SKM-1 treated with dmso at 0.1 percent for 144 hours (cell line): ENCODE measurements around the gene SIRPA.

Experiments used
- DNase-seq: peaks from one replicate; lab custom pipeline; 2025; ENCODE audit not compliant: unreplicated experiment; lab: John Stamatoyannopoulos, UW

SIRPA gene

GRCh38 chr20:1887321-1887720 is 7.9 kb upstream of the SIRPA start:
- no peak for DNase-seq

DNA sequence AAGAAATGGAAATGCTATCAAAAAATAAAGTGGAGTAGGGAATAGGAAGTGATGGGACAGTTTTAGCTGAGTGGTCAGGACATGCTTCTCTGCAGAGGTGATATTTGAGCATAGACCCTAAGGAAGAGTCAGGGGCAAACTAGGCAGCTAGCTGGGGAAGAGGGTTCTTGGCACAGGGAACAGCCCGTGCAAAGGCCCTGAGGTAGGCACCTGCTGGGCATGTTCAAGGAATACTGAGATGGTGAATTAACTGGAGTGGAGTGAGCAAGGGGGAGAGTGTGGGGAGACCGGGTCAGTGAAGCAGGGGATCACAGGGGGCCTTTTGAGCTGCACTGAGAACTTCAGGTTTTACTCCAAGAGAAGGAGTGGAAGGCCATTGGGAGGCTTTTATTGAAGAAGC is 7.5 kb upstream of the SIRPA start:
- DNase-seq: no peak

DNA sequence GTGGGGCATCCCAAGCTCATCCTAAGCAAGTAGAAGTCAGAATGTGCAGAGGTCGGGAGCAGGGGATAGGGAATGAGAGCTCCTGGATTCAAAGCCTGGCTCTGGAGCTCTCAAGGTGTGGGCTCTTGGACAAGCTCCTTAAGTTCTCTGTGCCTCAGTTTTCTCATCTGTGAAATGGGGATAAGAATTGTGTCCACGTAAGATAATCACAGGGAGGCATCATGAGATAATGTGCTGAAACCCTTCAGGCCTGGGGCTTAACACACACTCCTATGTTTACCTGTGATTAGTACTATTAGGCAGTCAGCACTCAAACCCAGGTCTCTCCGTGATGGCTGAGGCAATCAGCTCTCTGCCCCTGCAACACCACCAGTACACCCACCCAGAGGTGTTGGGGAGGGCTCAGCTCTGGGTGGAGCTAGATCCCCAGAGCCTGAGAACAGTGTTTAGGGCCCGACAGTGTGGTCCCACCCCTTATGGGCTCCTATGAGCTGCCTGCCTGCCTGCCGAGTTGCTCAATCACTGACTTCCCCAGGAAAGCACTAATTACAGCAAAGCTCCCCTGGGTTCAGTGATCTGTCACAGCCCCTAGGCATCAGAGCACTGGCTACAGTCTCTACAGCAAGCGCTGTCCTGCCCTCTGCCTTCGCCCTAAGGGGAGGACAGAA is 6.3 kb upstream of the SIRPA start:
- peak; percentile 83 for DNase-seq

GRCh38 chr20:1890469-1891262 is 4.5 kb upstream of the SIRPA start:
- DNase-seq: no peak

GRCh38 chr20:1891263-1892118 is 3.7 kb upstream of the SIRPA start:
- no peak for DNase-seq

DNA sequence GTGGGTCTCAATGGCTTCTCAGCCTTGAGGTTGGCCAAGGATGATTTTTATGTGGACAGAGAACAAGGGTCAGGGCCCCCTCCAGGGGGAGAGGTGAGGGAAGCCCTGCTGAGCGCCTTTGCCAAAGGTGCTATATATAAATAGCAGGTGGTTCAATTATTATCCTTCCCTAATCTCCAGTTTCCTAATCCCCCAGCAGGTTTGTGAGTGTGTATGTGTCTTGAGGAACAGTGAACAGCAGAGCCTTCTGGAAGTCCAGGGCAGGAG is 3.2 kb upstream of the SIRPA start:
- no peak for DNase-seq

DNA sequence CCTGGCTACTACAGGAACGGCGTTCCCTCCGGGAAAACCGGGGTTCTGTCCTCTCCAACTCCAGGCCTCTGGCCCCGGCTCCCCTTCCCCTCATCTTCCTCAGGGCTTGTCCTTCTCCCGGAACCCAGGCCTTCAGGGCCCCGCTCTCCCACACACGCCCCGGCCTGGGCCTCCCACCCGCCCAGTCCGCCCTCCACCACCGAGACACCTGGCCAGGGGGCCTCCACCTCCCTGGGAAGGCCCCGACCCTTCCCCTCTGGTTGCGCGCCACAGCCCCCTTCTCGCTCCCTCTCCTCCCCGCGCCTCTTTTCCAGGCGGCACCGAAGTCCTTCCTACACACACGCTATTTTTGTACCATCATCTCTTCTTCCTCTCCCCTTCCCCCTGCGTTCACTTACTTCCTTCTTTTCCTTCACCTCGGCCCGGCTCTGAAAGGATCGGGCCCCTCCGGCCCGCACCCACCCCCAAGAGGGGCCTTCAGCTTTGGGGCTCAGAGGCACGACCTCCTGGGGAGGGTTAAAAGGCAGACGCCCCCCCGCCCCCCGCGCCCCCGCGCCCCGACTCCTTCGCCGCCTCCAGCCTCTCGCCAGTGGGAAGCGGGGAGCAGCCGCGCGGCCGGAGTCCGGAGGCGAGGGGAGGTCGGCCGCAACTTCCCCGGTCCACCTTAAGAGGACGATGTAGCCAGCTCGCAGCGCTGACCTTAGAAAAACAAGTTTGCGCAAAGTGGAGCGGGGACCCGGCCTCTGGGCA is 1.3 kb upstream of the SIRPA start:
- peak; percentile 62 for DNase-seq

DNA sequence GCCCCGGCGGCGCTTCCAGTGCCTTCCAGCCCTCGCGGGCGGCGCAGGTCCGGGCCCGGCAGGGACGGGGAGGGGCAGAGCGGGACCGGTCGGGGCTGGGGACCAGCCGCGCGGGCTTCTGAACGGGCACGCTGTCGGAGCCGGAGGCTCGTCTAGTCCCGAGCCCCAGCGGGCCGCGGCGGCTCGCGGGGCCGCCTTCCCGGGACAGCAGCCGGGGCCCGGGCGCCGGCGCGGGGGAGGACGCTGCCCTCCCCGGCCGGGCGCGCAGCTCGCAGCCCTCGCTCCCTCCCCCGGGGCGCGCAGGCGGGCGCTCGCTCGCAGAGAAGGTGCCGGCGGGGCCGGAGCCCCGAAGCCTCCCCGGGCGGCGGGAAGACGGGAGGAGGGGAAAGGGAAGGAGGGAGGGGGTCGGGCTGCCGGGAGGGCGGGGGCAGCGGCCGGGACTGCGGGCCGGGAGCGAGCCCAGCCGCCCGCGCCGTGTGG is 696 bp upstream of the SIRPA start:
- DNase-seq: no peak

DNA sequence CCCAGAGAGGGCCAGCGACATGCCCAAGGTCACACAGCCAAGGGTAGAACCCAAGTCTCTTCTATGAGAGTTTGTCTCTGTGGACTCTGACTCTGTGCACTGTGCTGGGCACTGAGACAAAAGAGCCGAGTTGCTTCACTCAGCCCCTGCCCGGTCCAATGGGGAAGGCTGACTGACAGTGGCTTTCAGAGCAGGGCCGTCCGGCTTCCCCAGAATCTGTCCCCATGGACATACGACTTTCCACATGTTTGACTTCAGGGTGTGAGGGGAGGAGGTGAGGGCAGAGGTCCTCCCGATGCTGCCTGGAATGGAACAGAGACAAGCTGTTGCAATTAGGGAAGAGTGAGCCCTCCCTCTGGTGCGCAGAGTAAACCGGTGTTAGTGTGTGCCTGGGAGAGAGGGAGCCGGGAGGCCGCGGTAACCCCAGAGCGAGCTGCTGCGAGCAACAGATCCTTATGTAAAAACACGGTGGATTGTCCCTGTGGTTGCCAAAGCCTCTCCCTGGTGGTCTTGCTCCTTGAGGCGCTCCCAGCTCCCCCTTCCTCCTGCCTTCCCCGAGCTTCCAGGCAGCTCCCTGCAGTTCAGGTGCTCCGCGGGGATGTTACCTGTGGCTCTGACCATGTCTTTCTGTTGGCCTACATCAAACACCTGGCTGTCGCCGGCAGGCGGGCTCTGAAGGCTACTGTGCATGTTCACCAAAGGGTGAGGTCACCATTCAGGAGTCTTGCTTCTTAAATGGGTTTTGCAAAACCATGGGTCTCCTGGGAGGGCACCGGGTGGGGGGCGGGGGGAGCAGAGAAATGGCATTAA is 672 bp downstream of the SIRPA start:
- no peak for DNase-seq

DNA sequence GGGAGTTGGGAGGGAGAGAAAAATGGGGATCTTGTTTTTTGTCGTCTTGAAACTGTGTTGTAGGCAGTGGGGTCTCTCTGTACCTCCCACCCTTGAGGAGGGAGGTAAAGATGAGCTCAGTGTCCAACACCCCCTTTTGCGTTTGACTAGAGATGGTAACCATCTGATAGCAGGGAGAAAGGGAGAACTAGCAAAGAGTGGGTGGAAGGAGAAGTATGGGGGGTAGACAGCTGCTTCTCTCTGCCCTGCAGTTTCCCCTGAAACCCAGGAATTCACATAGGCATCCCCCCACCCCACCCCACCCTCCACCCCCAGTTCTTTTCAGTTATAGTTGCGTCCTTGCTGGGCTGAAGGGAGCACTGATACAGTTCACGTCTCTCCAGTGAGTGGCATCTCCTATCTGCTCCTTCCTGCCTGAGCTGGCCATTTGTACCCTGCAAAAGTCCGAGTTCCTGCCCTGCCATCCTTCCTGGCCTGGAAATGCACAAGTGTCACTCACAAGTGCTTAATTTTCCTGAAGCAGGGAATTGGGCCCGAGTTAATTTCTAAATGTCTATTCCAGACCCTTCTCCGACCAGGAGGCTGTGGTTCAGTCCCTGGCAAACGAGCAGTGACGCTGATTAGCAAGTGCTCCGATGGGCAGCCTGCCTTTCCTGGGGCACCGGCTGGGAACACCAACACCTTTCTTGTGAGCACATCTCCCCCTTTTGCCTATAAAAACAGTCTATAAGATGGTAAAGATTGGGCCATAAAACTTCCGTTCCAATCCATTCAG is 1.5 kb downstream of the SIRPA start:
- no peak for DNase-seq

DNA sequence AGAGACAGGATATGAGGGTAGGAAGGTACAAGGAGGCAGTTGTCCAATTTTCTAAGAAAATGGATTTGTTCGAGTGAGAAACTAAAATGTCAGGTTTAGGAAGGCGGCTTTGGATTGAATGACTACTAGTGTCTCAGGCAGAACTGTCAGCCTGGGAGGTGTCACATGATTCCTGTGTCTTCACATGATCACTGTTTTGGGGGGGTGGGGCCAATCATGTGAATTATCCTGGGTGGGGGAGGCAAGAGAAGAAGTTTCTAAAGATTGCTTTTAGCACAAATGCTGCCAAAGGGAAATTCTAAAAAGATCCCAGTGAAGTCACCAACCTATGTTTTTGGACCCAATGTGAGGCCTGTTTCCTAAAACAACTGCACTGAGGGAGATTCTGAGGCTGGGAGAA is 2.3 kb downstream of the SIRPA start:
- DNase-seq: no peak

DNA sequence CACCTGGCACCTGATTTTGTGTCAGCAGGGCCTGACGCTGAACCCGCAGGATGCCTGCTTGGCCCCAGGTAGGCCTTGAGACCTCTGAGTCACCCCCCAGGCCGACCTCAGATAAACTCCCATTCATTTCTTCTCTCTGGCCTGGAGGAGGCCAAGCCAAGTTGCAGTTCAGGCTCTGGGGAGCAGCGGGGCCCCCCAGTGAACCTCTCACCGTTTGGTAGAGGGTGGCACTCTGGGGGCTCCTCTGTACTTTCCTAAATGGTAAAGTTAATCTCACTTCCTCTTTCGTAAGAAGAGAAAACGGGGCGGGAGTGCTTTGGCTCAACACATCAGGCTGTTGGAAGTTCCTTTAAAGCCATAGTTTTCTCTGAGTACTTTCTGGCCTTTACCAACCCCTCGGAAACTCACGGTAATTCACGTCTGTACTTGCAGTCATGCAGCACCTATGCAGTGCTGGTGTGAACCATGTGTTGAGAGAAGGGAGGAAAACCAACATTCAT is 2.8 kb downstream of the SIRPA start:
- DNase-seq: peak; percentile 44

GRCh38 chr20:1898482-1899240 is 3.5 kb downstream of the SIRPA start:
- DNase-seq: no peak

DNA sequence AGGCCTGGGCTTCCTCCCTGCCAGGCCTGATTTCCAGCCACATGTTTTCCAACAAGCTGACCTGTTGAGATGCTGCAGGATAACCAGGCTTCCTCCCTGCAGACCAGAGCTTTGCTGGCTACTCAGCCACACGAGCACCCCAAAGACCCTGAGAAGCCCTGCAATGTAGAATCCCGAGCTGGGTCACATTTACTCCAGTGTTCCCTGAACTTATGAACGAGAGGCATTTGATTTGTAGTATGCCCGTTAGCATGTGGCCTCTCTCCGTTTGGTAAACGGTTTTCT is 4.0 kb downstream of the SIRPA start:
- DNase-seq: no peak

DNA sequence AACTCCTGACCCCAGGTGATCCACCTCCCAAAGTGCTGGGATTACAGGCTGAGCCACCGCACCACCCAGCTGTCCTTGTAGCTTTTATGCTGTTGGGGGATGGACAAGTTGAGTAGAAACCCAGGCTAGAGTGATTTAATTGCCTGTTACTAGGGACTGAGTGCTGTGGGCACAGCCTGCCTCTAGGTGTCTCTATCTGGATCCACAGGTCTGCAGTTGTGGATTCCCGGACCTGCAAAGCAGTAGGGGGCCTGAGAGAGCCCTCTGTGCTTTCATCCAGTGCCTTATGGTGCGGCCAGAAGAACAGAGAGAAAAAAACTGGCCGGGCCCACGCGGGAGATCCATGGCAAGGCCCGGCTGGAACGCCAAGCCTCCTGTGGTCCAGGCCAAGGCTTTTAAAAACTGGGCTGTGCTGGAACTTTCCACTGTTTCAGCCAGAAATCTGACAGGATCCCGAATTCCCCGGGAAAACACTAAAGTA is 5.2 kb downstream of the SIRPA start:
- DNase-seq: no peak

DNA sequence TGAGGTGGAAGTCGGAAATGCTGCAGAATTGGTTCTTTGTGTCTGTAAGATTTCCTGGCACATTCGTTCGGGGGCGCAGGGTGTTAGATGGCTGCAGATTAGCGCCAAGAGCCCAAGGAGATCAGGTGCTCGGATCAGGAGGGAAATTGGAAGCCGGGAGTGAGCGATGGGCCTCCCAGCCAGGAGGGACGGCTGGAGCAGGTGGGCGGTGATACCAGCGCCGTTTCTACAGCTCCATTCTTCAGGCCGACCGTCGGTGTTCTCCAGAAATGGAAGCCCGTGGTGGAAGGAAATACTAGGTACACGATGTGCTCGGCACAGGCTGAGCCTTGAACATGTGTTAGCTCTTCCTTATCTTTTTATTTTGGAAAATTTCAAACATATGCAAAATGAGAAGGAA is 6.5 kb downstream of the SIRPA start:
- DNase-seq: no peak

GRCh38 chr20:1902188-1902587 is 7.0 kb downstream of the SIRPA start:
- no peak for DNase-seq

GRCh38 chr20:1904135-1904534 is 8.9 kb downstream of the SIRPA start:
- DNase-seq: no peak

GRCh38 chr20:1905009-1905408 is 9.8 kb downstream of the SIRPA start:
- no peak for DNase-seq
